ENCODE results near the gene DCTPP1. TPM values are rescaled to one million over a fixed set of nuclear protein-coding genes. Genes with fewer than 3 reads are reported as not detected.

Gene DCTPP1
- polyA plus RNA-seq, 3 donors: 27.5 to 29.8 (median 29.2) TPM

GRCh38 chr16:30374538-30374937 is 55.3 kb downstream of the DCTPP1 start, which contains the start of gene MYL11:
Gene MYL11 (plus strand): TSS chr16:30374802. CDS start chr16:30374858, 56 bp downstream.
- H3K27ac ChIP-seq (ENCODE audit: low read depth, low read length): no peak within 1 kb of the TSS
- 91 to 93% (median 91%) methylated on average over 6 of the region's 6 CpGs for WGBS, 3 donors

Other genes with a start within 250 kb of the DCTPP1 start
- gene CORO1A, start 246.4 kb downstream of the DCTPP1 start, polyA plus RNA-seq: 10 to 100 TPM; 14.9 to 73.1 (median 72.4) TPM
- 100 to 1,000 TPM in 2 of 3 donors, 10 to 100 TPM in 1; 77.5 to 143 (median 136) TPM for gene BOLA2B, start 236.4 kb downstream of the DCTPP1 start, polyA plus RNA-seq
- gene SLX1A, start 236.2 kb downstream of the DCTPP1 start, polyA plus RNA-seq: 10 to 100 TPM; 33.5 to 60.0 (median 44.0) TPM
- gene SULT1A3, start 230.8 kb downstream of the DCTPP1 start, polyA plus RNA-seq: 10 to 100 TPM in 1 of 3 donors, 1 to 10 TPM in 2; 4.9 to 20.1 (median 5.0) TPM
- 1 to 10 TPM; 2.7 to 5.5 (median 3.0) TPM for gene NPIPB13, start 181.6 kb downstream of the DCTPP1 start, polyA plus RNA-seq
- 10 to 100 TPM; 27.0 to 41.5 (median 37.5) TPM for gene CD2BP2, start 74.7 kb downstream of the DCTPP1 start, polyA plus RNA-seq
- 10 to 100 TPM; 12.4 to 28.2 (median 27.6) TPM for gene TBC1D10B, start 59.5 kb downstream of the DCTPP1 start, polyA plus RNA-seq
- 1 to 10 TPM in 1 of 3 donors, under 1 TPM in 1, not detected in 1; 0.98 to 1.3 TPM for gene MYL11, start 55.2 kb downstream of the DCTPP1 start, polyA plus RNA-seq
- 1 to 10 TPM; 1.8 to 3.9 (median 3.6) TPM for gene SEPTIN1, start 47.5 kb downstream of the DCTPP1 start, polyA plus RNA-seq
- gene ZNF48, start 34.6 kb downstream of the DCTPP1 start, polyA plus RNA-seq: 1 to 10 TPM; 2.4 to 3.9 (median 3.2) TPM
- gene ZNF771, start 22.4 kb downstream of the DCTPP1 start, polyA plus RNA-seq: 1 to 10 TPM; 4.2 to 6.4 (median 4.9) TPM
- 10 to 100 TPM; 25.0 to 45.0 (median 38.6) TPM for gene SEPHS2, start 15.8 kb upstream of the DCTPP1 start, polyA plus RNA-seq
- 1 to 10 TPM; 1.2 to 5.3 (median 4.3) TPM for gene ITGAL, start 42.7 kb upstream of the DCTPP1 start, polyA plus RNA-seq
- 10 to 100 TPM; 17.8 to 33.9 (median 22.3) TPM for gene ZNF768, start 96.5 kb upstream of the DCTPP1 start, polyA plus RNA-seq
- 1 to 10 TPM; 3.8 to 6.1 (median 5.3) TPM for gene ZNF747, start 104.8 kb upstream of the DCTPP1 start, polyA plus RNA-seq
- gene ZNF764, start 128.3 kb upstream of the DCTPP1 start, polyA plus RNA-seq: 1 to 10 TPM; 3.0 to 4.8 (median 3.8) TPM
- 10 to 100 TPM in 1 of 3 donors, 1 to 10 TPM in 2; 8.7 to 21.9 (median 9.7) TPM for gene ZNF688, start 141.7 kb upstream of the DCTPP1 start, polyA plus RNA-seq
- gene ZNF785, start 155.7 kb upstream of the DCTPP1 start, polyA plus RNA-seq: 1 to 10 TPM; 3.8 to 5.7 (median 4.4) TPM
- 1 to 10 TPM; 3.7 to 4.2 (median 4.2) TPM for gene ZNF689, start 180.4 kb upstream of the DCTPP1 start, polyA plus RNA-seq
- 10 to 100 TPM; 27.8 to 54.7 (median 30.6) TPM for gene PRR14, start 220.9 kb upstream of the DCTPP1 start, polyA plus RNA-seq
- gene FBRS, start 228.4 kb upstream of the DCTPP1 start, polyA plus RNA-seq: 10 to 100 TPM; 17.0 to 32.2 (median 32.1) TPM